ENCODE data around the gene FAM228B.

DNA sequence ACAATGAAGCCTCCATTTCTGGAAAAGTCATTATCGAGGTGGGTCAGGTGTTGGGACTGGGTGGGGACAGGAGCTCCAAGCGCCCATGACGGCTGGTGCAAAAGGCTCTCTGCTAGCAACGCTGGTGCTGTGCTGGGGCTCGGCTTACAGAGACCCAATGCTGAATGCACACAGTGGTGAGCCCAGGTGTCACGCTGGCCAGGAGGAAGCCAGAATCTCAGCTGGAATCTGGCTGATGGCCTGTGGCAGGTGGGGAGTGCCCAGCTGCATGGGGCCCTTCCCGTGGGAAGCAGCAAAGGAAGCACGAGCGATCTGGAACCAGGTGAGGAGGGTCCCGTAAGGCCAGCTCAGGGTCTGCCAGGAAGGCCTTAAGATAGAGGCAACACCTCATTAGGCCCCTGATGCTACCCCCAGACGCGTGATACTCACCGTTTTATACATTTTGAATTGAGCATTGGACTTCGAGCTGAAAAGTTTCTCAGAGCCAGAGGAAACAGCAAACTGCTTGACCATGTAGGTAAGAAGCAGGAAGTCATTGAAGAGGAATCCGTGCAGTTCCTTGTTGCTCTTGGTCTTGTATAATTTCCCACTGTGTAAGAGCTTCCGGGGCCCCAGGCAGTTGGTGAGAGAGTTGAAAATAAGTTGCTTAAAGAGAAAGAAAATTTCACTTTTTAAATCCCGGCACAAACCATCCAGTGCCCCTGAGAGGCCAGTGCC, 86.3 kb downstream of the FAM228B start:
- TF ChIP-seq, protein P1, sequence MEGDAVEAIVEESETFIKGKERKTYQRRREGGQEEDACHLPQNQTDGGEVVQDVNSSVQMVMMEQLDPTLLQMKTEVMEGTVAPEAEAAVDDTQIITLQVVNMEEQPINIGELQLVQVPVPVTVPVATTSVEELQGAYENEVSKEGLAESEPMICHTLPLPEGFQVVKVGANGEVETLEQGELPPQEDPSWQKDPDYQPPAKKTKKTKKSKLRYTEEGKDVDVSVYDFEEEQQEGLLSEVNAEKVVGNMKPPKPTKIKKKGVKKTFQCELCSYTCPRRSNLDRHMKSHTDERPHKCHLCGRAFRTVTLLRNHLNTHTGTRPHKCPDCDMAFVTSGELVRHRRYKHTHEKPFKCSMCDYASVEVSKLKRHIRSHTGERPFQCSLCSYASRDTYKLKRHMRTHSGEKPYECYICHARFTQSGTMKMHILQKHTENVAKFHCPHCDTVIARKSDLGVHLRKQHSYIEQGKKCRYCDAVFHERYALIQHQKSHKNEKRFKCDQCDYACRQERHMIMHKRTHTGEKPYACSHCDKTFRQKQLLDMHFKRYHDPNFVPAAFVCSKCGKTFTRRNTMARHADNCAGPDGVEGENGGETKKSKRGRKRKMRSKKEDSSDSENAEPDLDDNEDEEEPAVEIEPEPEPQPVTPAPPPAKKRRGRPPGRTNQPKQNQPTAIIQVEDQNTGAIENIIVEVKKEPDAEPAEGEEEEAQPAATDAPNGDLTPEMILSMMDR (IDR thresholded peaks at IDR 0.05), result no peak
- TF ChIP-seq POLR2AphosphoS5 (IDR thresholded peaks at IDR 0.05), result no peak
